K562 (cell line): ENCODE results near the gene ZNF335. TPM values are rescaled to one million over a fixed set of nuclear protein-coding genes. Genes with fewer than 3 reads are reported as not detected.

Experiments used
- CEBPG ChIP-seq, 3 experiments: fragments of 200-800 bp in 1 of 3; sonication (Bioruptor generic) in 1 of 3; sonication (generic) in 1 of 3; formaldehyde crosslinking in 1 of 3; IDR thresholded peaks in 2 of 3; conservative IDR thresholded peaks in 1 of 3; 2 replicates each; pipeline versions ENCODE4 v1.6.1 to v1.8.0; 2016 to 2022; ENCODE audit warnings: missing compliant biosample characterization in 2 of 3, missing genetic modification characterization in 2 of 3, mild to moderate bottlenecking in 1 of 3, missing genetic modification reagents in 1 of 3
- FOSL1 ChIP-seq: fragments of 200-800 bp; sonication (Bioruptor generic); conservative IDR thresholded peaks from 2 replicates; pipeline ENCODE4 v1.6.1; 2016; ENCODE audit warnings: missing genetic modification characterization, missing compliant biosample characterization
- HNRNPH1 ChIP-seq: fragments of 200-400 bp; formaldehyde crosslinking; optimal IDR thresholded peaks from 2 replicates; pipeline ENCODE3; 2017; ENCODE audit warnings: low read depth, mild to moderate bottlenecking, low read length, moderate library complexity
- POLR2A ChIP-seq: fragments of 450-650 bp; conservative IDR thresholded peaks from 2 replicates; pipeline ENCODE4 v1.6.1; 2016
- RBM22 ChIP-seq: fragments of 200-400 bp; formaldehyde crosslinking; IDR thresholded peaks from 2 replicates; pipeline ENCODE4 v1.6.1; 2018; ENCODE audit warnings: low read length, low read depth; ENCODE audit not compliant: poor library complexity, severe bottlenecking
- RBM39 ChIP-seq: fragments of 200-400 bp; formaldehyde crosslinking; optimal IDR thresholded peaks from 2 replicates; pipeline ENCODE3; 2018; ENCODE audit warnings: low read depth, low read length
- polyA plus RNA-seq, 8 experiments: library from polyadenylated mRNA; depleted of rRNA in 4 of 8; stranded (reverse) in 5 of 8; unstranded in 3 of 8; fragments of >200 nt; fragmentation: Nextera tagmentation in 2 of 8; fragmentation: Illumina TruSeq in 1 of 8; extraction: Ambion mirVana in 2 of 8; extraction: Trizol in 1 of 8; gene quantifications; 2 replicates each; pipeline versions ENCODE4 v1.2.1 to v1.2.3, GENCODE V29; 2011 to 2014; ENCODE audit warnings: inconsistent platforms in 1 of 8, missing spikeins in 1 of 8
- total RNA-seq, 7 experiments: library from RNA; depleted of rRNA in 6 of 7; stranded (reverse); fragments of >200 nt in 6 of 7; fragmentation: Illumina TruSeq in 2 of 7; extraction: Trizol in 2 of 7; gene quantifications; 2 replicates each; pipeline versions ENCODE4 v1.2.1 to v1.2.3, GENCODE V29; 2011 to 2021; ENCODE audit warnings: low replicate concordance in 1 of 7
- TF ChIP-seq, protein P1 (sequence below): fragments of 250-450 bp; sonication (Bioruptor Pico); IDR thresholded peaks from 2 replicates; pipeline ENCODE4 v1.5.0; 2020; ENCODE audit warnings: mild to moderate bottlenecking, borderline replicate concordance
- TF ChIP-seq, protein P2 (sequence below): fragments of 250-450 bp; sonication (Bioruptor Pico); IDR thresholded peaks from 2 replicates; pipeline ENCODE4 v1.4.0; 2020; ENCODE audit warnings: mild to moderate bottlenecking, moderate library complexity
- TF ChIP-seq, protein P3 (sequence below): fragments of 450-650 bp; IDR thresholded peaks from 2 replicates; pipeline ENCODE4 v1.6.1; 2017; ENCODE audit warnings: antibody characterized with exemption, mild to moderate bottlenecking
- TF ChIP-seq, protein P4 (sequence below), 2 experiments: IDR thresholded peaks; 2 replicates each; pipeline ENCODE4 v1.6.1; 2012; ENCODE audit warnings: improper control_type of control experiment in 2 of 2, low read depth in 2 of 2, low read length in 2 of 2, borderline replicate concordance in 1 of 2

ZNF335 gene
- total and polyA plus RNA-seq, 9 of the 15 experiments (the other 6 are each of a cell fraction or from before 2014, with no cell fraction given) = 0.39 to 16.0 (median 7.6) TPM

DNA sequence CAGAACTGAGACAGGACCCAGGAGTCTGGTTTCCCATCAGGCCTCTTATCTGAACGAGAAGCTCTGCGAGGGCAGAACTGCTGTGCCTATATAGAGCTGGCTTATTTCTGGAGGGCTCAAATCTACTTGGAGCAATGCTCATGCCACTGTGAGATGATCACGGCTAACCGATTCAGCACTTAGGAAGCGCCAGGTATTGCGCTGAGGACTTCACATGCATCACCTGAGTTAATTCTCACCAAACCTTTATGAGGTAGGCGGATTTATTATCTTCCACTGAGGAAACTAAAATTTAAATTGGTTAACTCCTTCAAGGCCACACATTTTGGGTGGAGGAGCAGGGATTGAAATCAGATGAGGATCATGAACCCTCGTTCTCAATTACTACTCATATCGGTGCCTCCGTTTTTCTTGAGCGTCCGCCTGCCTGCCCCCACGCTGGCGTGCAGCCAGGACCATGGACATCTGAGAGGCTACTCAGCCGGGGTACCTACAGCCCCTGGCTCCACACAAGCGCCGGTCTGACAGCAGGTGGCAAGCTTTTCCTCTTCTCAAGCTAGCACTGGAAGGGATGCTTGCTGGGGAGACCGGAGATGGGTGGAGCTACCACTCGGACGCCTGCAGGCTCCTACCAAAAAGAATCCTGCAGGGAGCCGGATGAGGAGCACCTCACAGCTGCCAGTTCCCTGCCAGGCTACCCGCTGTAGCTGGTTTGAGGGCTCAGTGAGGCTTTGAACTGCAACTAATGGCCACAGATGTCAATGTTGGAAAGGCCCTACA, 38.5 kb downstream of the ZNF335 start (continued):
- TF ChIP-seq, protein P1, sequence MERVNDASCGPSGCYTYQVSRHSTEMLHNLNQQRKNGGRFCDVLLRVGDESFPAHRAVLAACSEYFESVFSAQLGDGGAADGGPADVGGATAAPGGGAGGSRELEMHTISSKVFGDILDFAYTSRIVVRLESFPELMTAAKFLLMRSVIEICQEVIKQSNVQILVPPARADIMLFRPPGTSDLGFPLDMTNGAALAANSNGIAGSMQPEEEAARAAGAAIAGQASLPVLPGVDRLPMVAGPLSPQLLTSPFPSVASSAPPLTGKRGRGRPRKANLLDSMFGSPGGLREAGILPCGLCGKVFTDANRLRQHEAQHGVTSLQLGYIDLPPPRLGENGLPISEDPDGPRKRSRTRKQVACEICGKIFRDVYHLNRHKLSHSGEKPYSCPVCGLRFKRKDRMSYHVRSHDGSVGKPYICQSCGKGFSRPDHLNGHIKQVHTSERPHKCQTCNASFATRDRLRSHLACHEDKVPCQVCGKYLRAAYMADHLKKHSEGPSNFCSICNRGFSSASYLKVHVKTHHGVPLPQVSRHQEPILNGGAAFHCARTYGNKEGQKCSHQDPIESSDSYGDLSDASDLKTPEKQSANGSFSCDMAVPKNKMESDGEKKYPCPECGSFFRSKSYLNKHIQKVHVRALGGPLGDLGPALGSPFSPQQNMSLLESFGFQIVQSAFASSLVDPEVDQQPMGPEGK (CRISPR knock-in tag) = no peak
- TF ChIP-seq FOSL1 (tag) (no peak), HNRNPH1 (no peak), RBM39 (no peak), CEBPG (CRISPR knock-in tag; IDR thresholded peaks at IDR 0.05) (peak; percentile 35; the same call in 1 of the 2 replicates), CEBPG (tag; conservative IDR thresholded peaks at IDR 0.05 in 1 of 2, IDR thresholded peaks at IDR 0.05 in 1 of 2) (no peak), RBM22 (no peak), POLR2A (no peak; the same call in 1 of the 2 replicates)
- TF ChIP-seq, protein P2, sequence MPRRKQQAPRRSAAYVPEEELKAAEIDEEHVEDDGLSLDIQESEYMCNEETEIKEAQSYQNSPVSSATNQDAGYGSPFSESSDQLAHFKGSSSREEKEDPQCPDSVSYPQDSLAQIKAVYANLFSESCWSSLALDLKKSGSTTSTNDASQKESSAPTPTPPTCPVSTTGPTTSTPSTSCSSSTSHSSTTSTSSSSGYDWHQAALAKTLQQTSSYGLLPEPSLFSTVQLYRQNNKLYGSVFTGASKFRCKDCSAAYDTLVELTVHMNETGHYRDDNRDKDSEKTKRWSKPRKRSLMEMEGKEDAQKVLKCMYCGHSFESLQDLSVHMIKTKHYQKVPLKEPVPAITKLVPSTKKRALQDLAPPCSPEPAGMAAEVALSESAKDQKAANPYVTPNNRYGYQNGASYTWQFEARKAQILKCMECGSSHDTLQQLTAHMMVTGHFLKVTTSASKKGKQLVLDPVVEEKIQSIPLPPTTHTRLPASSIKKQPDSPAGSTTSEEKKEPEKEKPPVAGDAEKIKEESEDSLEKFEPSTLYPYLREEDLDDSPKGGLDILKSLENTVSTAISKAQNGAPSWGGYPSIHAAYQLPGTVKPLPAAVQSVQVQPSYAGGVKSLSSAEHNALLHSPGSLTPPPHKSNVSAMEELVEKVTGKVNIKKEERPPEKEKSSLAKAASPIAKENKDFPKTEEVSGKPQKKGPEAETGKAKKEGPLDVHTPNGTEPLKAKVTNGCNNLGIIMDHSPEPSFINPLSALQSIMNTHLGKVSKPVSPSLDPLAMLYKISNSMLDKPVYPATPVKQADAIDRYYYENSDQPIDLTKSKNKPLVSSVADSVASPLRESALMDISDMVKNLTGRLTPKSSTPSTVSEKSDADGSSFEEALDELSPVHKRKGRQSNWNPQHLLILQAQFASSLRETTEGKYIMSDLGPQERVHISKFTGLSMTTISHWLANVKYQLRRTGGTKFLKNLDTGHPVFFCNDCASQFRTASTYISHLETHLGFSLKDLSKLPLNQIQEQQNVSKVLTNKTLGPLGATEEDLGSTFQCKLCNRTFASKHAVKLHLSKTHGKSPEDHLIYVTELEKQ = no peak
- TF ChIP-seq, protein P3, sequence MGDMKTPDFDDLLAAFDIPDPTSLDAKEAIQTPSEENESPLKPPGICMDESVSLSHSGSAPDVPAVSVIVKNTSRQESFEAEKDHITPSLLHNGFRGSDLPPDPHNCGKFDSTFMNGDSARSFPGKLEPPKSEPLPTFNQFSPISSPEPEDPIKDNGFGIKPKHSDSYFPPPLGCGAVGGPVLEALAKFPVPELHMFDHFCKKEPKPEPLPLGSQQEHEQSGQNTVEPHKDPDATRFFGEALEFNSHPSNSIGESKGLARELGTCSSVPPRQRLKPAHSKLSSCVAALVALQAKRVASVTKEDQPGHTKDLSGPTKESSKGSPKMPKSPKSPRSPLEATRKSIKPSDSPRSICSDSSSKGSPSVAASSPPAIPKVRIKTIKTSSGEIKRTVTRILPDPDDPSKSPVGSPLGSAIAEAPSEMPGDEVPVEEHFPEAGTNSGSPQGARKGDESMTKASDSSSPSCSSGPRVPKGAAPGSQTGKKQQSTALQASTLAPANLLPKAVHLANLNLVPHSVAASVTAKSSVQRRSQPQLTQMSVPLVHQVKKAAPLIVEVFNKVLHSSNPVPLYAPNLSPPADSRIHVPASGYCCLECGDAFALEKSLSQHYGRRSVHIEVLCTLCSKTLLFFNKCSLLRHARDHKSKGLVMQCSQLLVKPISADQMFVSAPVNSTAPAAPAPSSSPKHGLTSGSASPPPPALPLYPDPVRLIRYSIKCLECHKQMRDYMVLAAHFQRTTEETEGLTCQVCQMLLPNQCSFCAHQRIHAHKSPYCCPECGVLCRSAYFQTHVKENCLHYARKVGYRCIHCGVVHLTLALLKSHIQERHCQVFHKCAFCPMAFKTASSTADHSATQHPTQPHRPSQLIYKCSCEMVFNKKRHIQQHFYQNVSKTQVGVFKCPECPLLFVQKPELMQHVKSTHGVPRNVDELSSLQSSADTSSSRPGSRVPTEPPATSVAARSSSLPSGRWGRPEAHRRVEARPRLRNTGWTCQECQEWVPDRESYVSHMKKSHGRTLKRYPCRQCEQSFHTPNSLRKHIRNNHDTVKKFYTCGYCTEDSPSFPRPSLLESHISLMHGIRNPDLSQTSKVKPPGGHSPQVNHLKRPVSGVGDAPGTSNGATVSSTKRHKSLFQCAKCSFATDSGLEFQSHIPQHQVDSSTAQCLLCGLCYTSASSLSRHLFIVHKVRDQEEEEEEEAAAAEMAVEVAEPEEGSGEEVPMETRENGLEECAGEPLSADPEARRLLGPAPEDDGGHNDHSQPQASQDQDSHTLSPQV = no peak
- TF ChIP-seq, protein P4, sequence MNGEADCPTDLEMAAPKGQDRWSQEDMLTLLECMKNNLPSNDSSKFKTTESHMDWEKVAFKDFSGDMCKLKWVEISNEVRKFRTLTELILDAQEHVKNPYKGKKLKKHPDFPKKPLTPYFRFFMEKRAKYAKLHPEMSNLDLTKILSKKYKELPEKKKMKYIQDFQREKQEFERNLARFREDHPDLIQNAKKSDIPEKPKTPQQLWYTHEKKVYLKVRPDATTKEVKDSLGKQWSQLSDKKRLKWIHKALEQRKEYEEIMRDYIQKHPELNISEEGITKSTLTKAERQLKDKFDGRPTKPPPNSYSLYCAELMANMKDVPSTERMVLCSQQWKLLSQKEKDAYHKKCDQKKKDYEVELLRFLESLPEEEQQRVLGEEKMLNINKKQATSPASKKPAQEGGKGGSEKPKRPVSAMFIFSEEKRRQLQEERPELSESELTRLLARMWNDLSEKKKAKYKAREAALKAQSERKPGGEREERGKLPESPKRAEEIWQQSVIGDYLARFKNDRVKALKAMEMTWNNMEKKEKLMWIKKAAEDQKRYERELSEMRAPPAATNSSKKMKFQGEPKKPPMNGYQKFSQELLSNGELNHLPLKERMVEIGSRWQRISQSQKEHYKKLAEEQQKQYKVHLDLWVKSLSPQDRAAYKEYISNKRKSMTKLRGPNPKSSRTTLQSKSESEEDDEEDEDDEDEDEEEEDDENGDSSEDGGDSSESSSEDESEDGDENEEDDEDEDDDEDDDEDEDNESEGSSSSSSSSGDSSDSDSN (IDR thresholded peaks at IDR 0.05; ENCODE audit: borderline replicate concordance in 1 of 2, low read depth in 2 of 2, low read length in 2 of 2) = no peak
